Measurements from ENCODE around the gene SPANXN5.

DNA sequence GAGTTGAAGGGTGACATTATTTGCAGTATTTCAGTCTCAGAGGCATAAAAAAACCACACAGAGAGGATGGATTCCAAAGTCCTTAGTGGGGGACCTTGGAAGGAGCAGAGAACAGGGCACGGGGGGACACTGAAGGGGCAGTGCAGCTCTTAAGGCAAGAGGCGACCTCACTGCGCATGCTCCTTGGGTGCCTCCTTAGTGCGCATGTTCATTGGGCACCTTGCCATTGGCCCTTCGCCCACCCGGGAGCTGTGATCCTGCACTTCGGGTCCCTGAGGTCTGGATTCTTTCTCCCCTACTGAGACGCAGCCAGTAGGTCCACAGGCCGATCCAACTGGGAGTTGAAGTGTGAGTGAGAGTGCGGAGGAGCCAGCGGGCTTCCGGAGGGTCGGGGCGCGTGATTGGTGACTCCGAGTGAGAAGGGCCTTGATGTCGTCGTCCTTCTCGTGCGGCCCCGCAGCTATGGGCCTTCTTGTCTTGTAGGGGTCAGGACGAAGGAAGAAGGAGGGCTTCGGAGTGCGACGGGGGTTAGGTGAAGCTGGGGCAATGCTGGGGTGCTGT is 13.9 kb upstream of the SPANXN5 start, which contains the start of gene XAGE5:
- no peak for TF ChIP-seq POLR2A (IDR thresholded peaks at IDR 0.05)
- TF ChIP-seq, protein P1, sequence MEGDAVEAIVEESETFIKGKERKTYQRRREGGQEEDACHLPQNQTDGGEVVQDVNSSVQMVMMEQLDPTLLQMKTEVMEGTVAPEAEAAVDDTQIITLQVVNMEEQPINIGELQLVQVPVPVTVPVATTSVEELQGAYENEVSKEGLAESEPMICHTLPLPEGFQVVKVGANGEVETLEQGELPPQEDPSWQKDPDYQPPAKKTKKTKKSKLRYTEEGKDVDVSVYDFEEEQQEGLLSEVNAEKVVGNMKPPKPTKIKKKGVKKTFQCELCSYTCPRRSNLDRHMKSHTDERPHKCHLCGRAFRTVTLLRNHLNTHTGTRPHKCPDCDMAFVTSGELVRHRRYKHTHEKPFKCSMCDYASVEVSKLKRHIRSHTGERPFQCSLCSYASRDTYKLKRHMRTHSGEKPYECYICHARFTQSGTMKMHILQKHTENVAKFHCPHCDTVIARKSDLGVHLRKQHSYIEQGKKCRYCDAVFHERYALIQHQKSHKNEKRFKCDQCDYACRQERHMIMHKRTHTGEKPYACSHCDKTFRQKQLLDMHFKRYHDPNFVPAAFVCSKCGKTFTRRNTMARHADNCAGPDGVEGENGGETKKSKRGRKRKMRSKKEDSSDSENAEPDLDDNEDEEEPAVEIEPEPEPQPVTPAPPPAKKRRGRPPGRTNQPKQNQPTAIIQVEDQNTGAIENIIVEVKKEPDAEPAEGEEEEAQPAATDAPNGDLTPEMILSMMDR (IDR thresholded peaks at IDR 0.05): no peak
